ENCODE results near the gene VIPR2. TPM values are rescaled to one million over a fixed set of nuclear protein-coding genes. Genes with fewer than 3 reads are reported as not detected.
"Not testable (repeated sequence)": the region's sequence is repeated elsewhere in the genome, so short reads cannot be mapped to it uniquely, and the experiment has no call there.

VIPR2 gene
- total and polyA plus RNA-seq, 7 experiments from 2014 or later = 0.27 to 1.3 (median 0.98) TPM; not detected in 4

DNA sequence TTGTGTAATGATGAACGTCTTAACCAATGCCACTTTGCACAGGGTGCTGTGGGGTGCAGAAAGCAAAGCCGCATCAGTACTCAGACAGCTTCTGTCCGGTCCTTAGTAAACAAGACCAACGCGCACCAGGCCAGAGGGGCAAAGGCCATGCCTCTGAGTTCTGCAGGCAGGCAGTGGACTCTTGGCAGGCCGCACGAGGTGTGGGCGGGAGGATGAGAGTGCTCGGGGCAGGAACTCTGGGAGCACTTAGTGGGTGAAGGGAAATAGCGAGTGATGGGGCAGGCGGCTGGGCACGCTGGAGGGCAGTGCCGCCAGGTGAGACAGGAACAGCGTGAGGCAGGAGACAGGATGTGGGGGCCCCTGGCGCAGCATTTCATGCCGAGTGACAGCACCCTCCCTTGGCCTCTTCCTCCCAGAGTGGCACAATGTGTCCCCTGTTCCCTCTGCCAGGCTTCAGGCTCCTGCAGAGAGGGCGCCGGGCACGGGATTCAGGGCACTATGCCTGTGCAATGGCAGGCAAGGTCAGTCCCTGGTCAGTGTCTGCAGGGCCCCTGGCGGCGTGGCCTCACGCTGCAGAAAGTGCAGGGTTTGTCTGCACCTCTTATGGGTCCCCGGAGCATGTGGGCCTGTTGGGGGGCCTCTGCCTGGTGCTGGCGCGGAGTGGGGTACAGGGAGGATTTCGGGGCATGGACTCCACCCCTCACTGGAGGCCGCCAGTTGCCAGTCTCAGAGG is 60.4 kb downstream of the VIPR2 start:
- H3K4me3 Mint-ChIP-seq = no peak overlapping the region
- H3K27me3 Mint-ChIP-seq = peaks cover 0 to 7% (median 4%) of the 10 kb centered on the region in 5 donors
- no peaks in the 10 kb centered on the region for H3K27me3 ChIP-seq (ENCODE audit: control insufficient read depth in 2 of 2, insufficient read depth in 2 of 2, low read length in 2 of 2)
- ChIA-PET CTCF (no interaction called here), POLR2A (no interaction called here)
- no peak overlapping the region for H3K4me3 ChIP-seq (ENCODE audit: low read length)
- DNase-seq (peak in 1 of 9 donors; percentile 2), ATAC-seq (peak; percentile 18)
- no peak overlapping the region for H3K27ac ChIP-seq (ENCODE audit: low read depth, low read length)
- peaks cover 0 to 7% (median 3%) of the 10 kb centered on the region in 7 donors for H3K4me1 Mint-ChIP-seq
- no peaks in the 10 kb centered on the region for H3K36me3 ChIP-seq (ENCODE audit: control insufficient read depth in 2 of 3, insufficient read depth in 3 of 3, low read length in 3 of 3)
- H3K27ac Mint-ChIP-seq = no peak overlapping the region
- no peaks in the 10 kb centered on the region for H3K9me3 ChIP-seq (ENCODE audit: control insufficient read depth in 2 of 3, low read length in 3 of 3)
- H3K9me3 Mint-ChIP-seq = peaks cover 0 to 5% (median 0%) of the 10 kb centered on the region in 11 donors
- intact Hi-C loops (cut with micrococcal nuclease) = no loop called here
- no peaks in the 10 kb centered on the region for H3K36me3 Mint-ChIP-seq
- H3K4me1 ChIP-seq (ENCODE audit: control insufficient read depth in 2 of 2, insufficient read depth in 2 of 2, low read length in 2 of 2) = no peaks in the 10 kb centered on the region

DNA sequence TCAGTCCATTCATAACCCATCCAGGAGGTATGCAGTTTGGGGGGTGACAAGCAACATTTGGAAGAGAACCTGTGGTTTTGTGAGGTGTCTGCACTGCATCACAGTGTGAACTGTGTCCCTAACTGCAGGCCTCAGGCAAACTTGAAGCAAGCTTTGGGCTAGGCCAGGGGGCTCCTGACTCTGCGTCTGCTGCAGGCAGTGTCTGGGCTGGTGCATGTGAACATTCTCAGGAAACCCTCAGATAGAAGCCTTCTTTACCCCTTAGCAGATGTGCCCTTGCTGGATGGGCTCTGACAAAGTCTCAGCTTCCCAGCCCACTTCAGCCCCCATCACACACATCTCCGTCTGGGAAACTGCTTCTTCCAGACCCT is 61.0 kb downstream of the VIPR2 start:
- Histone ChIP-seq H3K4me1 (ENCODE audit: control insufficient read depth in 2 of 2, insufficient read depth in 2 of 2, low read length in 2 of 2) (no peaks in the 10 kb centered on the region), H3K9me3 (ENCODE audit: control insufficient read depth in 2 of 3, low read length in 3 of 3) (no peaks in the 10 kb centered on the region), H3K4me3 (ENCODE audit: low read length) (no peak overlapping the region), H3K27me3 (ENCODE audit: control insufficient read depth in 2 of 2, insufficient read depth in 2 of 2, low read length in 2 of 2) (no peaks in the 10 kb centered on the region), H3K27ac (ENCODE audit: low read depth, low read length) (no peak overlapping the region), H3K36me3 (ENCODE audit: control insufficient read depth in 2 of 3, insufficient read depth in 3 of 3, low read length in 3 of 3) (no peaks in the 10 kb centered on the region)
- intact Hi-C loops (cut with micrococcal nuclease) = no loop called here
- ATAC-seq (no peak), DNase-seq (peak in 1 of 9 donors; percentile 1)
- Mint-ChIP-seq H3K4me3 (no peak overlapping the region), H3K4me1 (peaks cover 0 to 7% (median 3%) of the 10 kb centered on the region in 7 donors), H3K27me3 (peaks cover 0 to 12% (median 8%) of the 10 kb centered on the region in 5 donors), H3K27ac (no peak overlapping the region), H3K9me3 (peaks cover 0 to 5% (median 0%) of the 10 kb centered on the region in 11 donors), H3K36me3 (no peaks in the 10 kb centered on the region)
- CTCF ChIA-PET = no interaction called here
- POLR2A ChIA-PET = no interaction called here

DNA sequence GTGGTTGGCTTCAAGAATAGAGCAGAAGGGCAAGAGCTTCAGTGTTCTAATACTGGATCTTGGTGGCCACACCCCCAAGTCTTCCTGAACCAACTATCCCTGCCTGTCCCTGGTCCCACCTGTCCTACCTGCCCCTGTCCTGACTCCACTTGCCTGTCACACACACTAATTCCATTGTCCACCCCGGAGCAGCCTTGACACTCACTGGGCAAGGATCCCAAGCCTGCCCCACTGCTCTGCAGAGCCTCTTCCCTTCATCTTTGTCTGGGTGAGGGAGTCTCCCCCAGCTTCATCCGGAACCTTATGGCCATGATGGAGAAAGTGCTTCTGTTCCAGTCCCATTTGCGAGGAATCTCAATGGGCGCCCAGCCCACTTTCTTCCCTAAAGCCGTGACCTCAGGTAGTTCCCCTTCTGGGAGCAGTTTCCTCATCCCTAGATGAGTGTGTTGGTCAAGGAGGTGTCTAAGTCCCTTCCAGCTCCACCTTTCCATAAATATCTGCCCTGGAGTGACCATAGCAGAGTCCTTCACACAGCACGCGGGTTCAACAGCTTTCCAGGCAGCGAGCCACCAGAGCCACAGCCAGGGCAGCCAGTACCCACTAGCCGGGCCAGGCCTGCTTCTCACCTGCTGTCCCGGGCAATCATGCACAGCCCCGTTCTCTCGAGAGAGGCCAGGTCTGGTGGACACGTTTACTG is 61.5 kb downstream of the VIPR2 start:
- Mint-ChIP-seq H3K27me3 (peaks cover 0 to 14% (median 8%) of the 10 kb centered on the region in 5 donors), H3K4me1 (peaks cover 0 to 10% (median 3%) of the 10 kb centered on the region in 7 donors), H3K36me3 (no peaks in the 10 kb centered on the region), H3K4me3 (no peak overlapping the region), H3K9me3 (peaks cover 0 to 5% (median 0%) of the 10 kb centered on the region in 11 donors), H3K27ac (no peak overlapping the region)
- intact Hi-C loops (cut with micrococcal nuclease) = no loop called here
- H3K9me3 ChIP-seq (ENCODE audit: control insufficient read depth in 2 of 3, low read length in 3 of 3) = no peaks in the 10 kb centered on the region
- POLR2A ChIA-PET = no interaction called here
- H3K4me3 ChIP-seq (ENCODE audit: low read length) = no peak overlapping the region
- no peak overlapping the region for H3K27ac ChIP-seq (ENCODE audit: low read depth, low read length)
- H3K4me1 ChIP-seq (ENCODE audit: control insufficient read depth in 2 of 2, insufficient read depth in 2 of 2, low read length in 2 of 2) = no peaks in the 10 kb centered on the region
- ATAC-seq (no peak), DNase-seq (peak in 1 of 9 donors; percentile 4)
- H3K27me3 ChIP-seq (ENCODE audit: control insufficient read depth in 2 of 2, insufficient read depth in 2 of 2, low read length in 2 of 2) = no peaks in the 10 kb centered on the region
- H3K36me3 ChIP-seq (ENCODE audit: control insufficient read depth in 2 of 3, insufficient read depth in 3 of 3, low read length in 3 of 3) = no peaks in the 10 kb centered on the region
- CTCF ChIA-PET = no interaction called here

DNA sequence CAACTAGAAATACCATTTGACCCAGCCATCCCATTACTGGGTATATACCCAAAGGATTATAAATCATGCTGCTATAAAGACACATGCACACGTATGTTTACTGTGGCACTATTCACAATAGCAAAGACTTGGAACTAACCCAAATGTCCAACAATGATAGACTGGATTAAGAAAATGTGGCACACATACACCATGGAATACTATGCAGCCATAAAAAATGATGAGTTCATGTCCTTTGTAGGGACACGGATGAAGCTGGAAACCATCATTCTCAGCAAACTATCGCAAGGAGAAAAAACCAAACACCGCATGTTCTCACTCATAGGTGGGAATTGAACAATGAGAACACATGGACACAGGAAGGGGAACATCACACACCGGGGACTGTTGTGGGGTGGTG is 62.6 kb downstream of the VIPR2 start:
- not testable (repeated sequence) for H3K4me3 Mint-ChIP-seq

DNA sequence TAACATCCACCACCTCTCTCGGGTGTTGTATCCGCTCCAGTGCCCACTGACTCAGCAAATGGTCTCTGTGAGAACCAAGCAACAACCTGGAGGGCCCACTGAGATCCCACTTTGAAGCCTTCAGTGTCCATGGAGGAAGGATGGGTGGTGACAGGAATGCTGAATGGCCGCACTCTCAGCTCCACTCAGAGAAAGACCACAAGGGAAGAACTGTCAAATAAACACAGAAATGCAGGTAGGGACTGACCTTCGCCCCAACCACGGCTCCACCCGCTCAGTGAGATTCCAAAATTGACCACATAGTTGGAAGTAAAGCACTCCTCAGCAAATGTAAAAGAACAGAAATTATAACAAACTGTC is 65.8 kb downstream of the VIPR2 start:
- DNase-seq (no peak), ATAC-seq (no peak)
- ChIA-PET CTCF (no interaction called here), POLR2A (no interaction called here)
- Mint-ChIP-seq H3K4me1 (peaks cover 0 to 9% (median 6%) of the 10 kb centered on the region in 7 donors), H3K9me3 (peaks cover 0 to 5% (median 0%) of the 10 kb centered on the region in 11 donors), H3K27ac (no peak overlapping the region), H3K36me3 (no peaks in the 10 kb centered on the region), H3K27me3 (peaks cover 0 to 20% (median 8%) of the 10 kb centered on the region in 5 donors), H3K4me3 (no peak overlapping the region)
- Histone ChIP-seq H3K36me3 (ENCODE audit: control insufficient read depth in 2 of 3, insufficient read depth in 3 of 3, low read length in 3 of 3) (no peaks in the 10 kb centered on the region), H3K4me1 (ENCODE audit: control insufficient read depth in 2 of 2, insufficient read depth in 2 of 2, low read length in 2 of 2) (no peaks in the 10 kb centered on the region), H3K9me3 (ENCODE audit: control insufficient read depth in 2 of 3, low read length in 3 of 3) (no peaks in the 10 kb centered on the region), H3K27me3 (ENCODE audit: control insufficient read depth in 2 of 2, insufficient read depth in 2 of 2, low read length in 2 of 2) (no peaks in the 10 kb centered on the region), H3K27ac (ENCODE audit: low read depth, low read length) (no peak overlapping the region), H3K4me3 (ENCODE audit: low read length) (no peak overlapping the region)
- intact Hi-C loops (cut with micrococcal nuclease) = no loop called here

More for the DNA sequence above, 62.6 kb downstream of the VIPR2 start:
- peaks cover 0 to 20% (median 8%) of the 10 kb centered on the region in 5 donors for H3K27me3 Mint-ChIP-seq
- intact Hi-C loops (cut with micrococcal nuclease); H3K36me3 ChIP-seq (ENCODE audit: control insufficient read depth in 2 of 3, insufficient read depth in 3 of 3, low read length in 3 of 3); H3K27me3 ChIP-seq (ENCODE audit: control insufficient read depth in 2 of 2, insufficient read depth in 2 of 2, low read length in 2 of 2); H3K4me1 ChIP-seq (ENCODE audit: control insufficient read depth in 2 of 2, insufficient read depth in 2 of 2, low read length in 2 of 2); ATAC-seq; DNase-seq; H3K36me3 Mint-ChIP-seq; H3K4me3 ChIP-seq (ENCODE audit: low read length); H3K27ac ChIP-seq (ENCODE audit: low read depth, low read length); H3K9me3 Mint-ChIP-seq; CTCF ChIA-PET; H3K9me3 ChIP-seq (ENCODE audit: control insufficient read depth in 2 of 3, low read length in 3 of 3); POLR2A ChIA-PET; H3K27ac Mint-ChIP-seq: not testable (repeated sequence)
- peaks cover 0 to 16% (median 8%) of the 10 kb centered on the region in 7 donors for H3K4me1 Mint-ChIP-seq

DNA sequence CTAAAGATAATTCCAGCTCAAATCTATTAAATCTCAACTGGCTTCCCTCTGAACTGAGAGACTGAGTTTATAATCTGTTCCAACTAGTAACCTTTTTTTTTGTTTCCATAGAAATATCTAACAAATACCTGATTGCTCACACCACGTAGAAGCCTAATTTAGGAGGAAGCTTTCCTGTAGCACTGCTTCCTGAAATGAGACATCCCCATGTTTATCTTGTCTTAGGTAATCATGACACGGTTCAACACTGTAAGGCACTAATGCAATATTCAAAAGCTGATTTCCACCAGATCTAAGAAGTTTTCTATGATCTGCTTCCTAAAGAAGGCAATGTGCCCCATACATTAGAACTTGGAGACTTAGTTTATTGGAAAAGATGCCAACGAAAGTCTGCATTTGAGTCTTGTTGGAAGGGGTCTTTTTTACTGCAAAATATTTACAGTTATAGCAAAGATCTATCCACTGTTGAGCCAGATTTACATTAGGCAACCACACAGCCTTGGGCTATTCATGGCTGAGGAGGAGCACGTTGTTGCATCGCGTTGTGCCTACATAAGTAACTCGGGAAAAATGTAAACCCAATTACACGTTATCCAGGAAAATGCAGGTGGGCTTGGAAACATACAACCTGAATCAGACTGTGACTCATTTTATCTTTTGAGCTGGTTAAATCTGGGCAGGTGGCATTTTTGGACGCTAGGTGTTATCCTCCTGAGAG is 66.3 kb downstream of the VIPR2 start:
- H3K27ac Mint-ChIP-seq = no peak overlapping the region
- Histone ChIP-seq H3K9me3 (ENCODE audit: control insufficient read depth in 2 of 3, low read length in 3 of 3) (no peaks in the 10 kb centered on the region), H3K27ac (ENCODE audit: low read depth, low read length) (no peak overlapping the region), H3K4me1 (ENCODE audit: control insufficient read depth in 2 of 2, insufficient read depth in 2 of 2, low read length in 2 of 2) (no peaks in the 10 kb centered on the region), H3K36me3 (ENCODE audit: control insufficient read depth in 2 of 3, insufficient read depth in 3 of 3, low read length in 3 of 3) (no peaks in the 10 kb centered on the region), H3K27me3 (ENCODE audit: control insufficient read depth in 2 of 2, insufficient read depth in 2 of 2, low read length in 2 of 2) (no peaks in the 10 kb centered on the region), H3K4me3 (ENCODE audit: low read length) (no peak overlapping the region)
- ATAC-seq (no peak), DNase-seq (no peak)
- CTCF ChIA-PET = no interaction called here
- H3K4me3 Mint-ChIP-seq = no peak overlapping the region
- H3K36me3 Mint-ChIP-seq = no peaks in the 10 kb centered on the region
- H3K27me3 Mint-ChIP-seq = peaks cover 0 to 20% (median 8%) of the 10 kb centered on the region in 5 donors
- peaks cover 0 to 5% (median 0%) of the 10 kb centered on the region in 11 donors for H3K9me3 Mint-ChIP-seq
- H3K4me1 Mint-ChIP-seq = peaks cover 0 to 8% (median 6%) of the 10 kb centered on the region in 7 donors
- POLR2A ChIA-PET = no interaction called here
- intact Hi-C loops (cut with micrococcal nuclease) = no loop called here
